GM10248 (cell line): ENCODE results near the gene LNPEP.
"Not testable (repeated sequence)": the region's sequence is repeated elsewhere in the genome, so short reads cannot be mapped to it uniquely, and the experiment has no call there.

Source experiments
- CTCF ChIA-PET: fragments of 300-600 bp; sonication (Branson Sonifier 250); formaldehyde crosslinking; extraction: SDS; loops from one replicate; lab custom pipeline; 2021; ENCODE audit warnings: antibody characterized with exemption; lab: Yijun Ruan, JAX
- POLR2A ChIA-PET: fragments of 350-650 bp; sonication (Branson Sonifier 250); formaldehyde crosslinking; extraction: SDS; loops from one replicate; lab custom pipeline; 2020; ENCODE audit warnings: antibody characterized with exemption; lab: Yijun Ruan, JAX
- DNase-seq: peaks from one replicate; pipeline ENCODE4 v3.0.0; 2012; ENCODE audit errors: extremely low spot score
- CTCF ChIP-seq: IDR thresholded peaks from 2 replicates; pipeline ENCODE4 v1.5.1; 2012; ENCODE audit warnings: mild to moderate bottlenecking, low read depth; ENCODE audit errors: extremely low read depth, missing control alignments, control extremely low read depth

The LNPEP gene

GRCh38 chr5:97075649-97076048 lies 139.8 kb downstream of the LNPEP start:
- no peak for TF ChIP-seq CTCF
- DNase-seq = no peak
- CTCF ChIA-PET = interaction anchor here (1.4 to 2.0 kb wide), 2 partner anchors 8 to 27 kb away, joined by 3 to 4 read pairs; no protein-coding TSS in a partner anchor
- POLR2A ChIA-PET = no interaction called here

- DNase-seq = no peak
- ChIA-PET CTCF (interaction anchor here (1.4 kb wide), 1 partner anchor 8 kb away, joined by 3 read pairs; no protein-coding TSS in a partner anchor), POLR2A (no interaction called here)
- no peak for TF ChIP-seq CTCF
These were observed 140.2 kb downstream of the LNPEP start for GRCh38 chr5:97076098-97076497.

- CTCF ChIA-PET = no interaction called here
- POLR2A ChIA-PET = no interaction called here
- TF ChIP-seq CTCF = no peak
- no peak for DNase-seq
These were observed 141.4 kb downstream of the LNPEP start for GRCh38 chr5:97077246-97077645.

- CTCF ChIA-PET = interaction anchor here (1.0 to 1.9 kb wide), 4 partner anchors 11 to 355 kb away, joined by 3 to 4 read pairs (median 4); no protein-coding TSS in a partner anchor
- no peak for TF ChIP-seq CTCF
- POLR2A ChIA-PET = interaction anchor here (0.7 kb wide), 1 partner anchor 100 kb away, joined by 3 read pairs; no protein-coding TSS in a partner anchor
- no peak for DNase-seq
These were observed 143.3 kb downstream of the LNPEP start for GRCh38 chr5:97078958-97079743.

- CTCF ChIA-PET = interaction anchor here (1.0 to 1.6 kb wide), 4 partner anchors 10 to 275 kb away, joined by 3 read pairs; no protein-coding TSS in a partner anchor
- DNase-seq, POLR2A ChIA-PET: not testable (repeated sequence)
These were observed 149.0 kb downstream of the LNPEP start for GRCh38 chr5:97084782-97085458.

GRCh38 chr5:97085459-97086181 lies 149.7 kb downstream of the LNPEP start:
- no peak for DNase-seq
- CTCF ChIA-PET = interaction anchor here (1.0 to 1.6 kb wide), 2 partner anchors 76 to 275 kb away, joined by 3 read pairs; no protein-coding TSS in a partner anchor
- no peak for TF ChIP-seq CTCF
- POLR2A ChIA-PET = no interaction called here
